ENCODE results near the gene ST3GAL2. TPM values are rescaled to one million over a fixed set of nuclear protein-coding genes. Genes with fewer than 3 reads are reported as not detected.
A peak's percentile ranks its signal among the peaks of the same experiment; 100 is the strongest.
"Not testable (repeated sequence)": the region's sequence is repeated elsewhere in the genome, so short reads cannot be mapped to it uniquely, and the experiment has no call there.

The ST3GAL2 gene
- total RNA-seq, 2 donors from 2014 or later = 63.0 to 66.0 TPM

DNA sequence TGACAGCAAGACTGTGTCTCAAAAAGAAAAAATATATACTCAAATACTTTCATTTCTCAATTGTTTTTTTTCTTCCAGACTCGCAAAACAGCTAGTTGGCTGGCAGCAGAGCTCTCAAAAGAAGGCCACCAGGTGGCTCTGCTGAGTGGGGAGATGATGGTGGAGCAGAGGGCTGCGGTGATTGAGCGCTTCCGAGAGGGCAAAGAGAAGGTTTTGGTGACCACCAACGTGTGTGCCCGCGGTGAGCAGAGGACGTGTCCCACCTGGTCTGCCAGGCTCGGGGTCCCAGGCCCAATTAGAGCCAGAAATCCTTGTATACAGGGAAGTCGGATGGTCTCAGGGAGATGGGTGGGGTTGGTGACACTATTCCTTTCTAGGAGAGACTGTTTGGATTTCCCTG is 68.8 kb downstream of the ST3GAL2 start:
- H3K9me3 Mint-ChIP-seq; H3K27ac Mint-ChIP-seq; DNase-seq (ENCODE audit: low spot score); H3K27me3 Mint-ChIP-seq; H3K4me3 Mint-ChIP-seq: not testable (repeated sequence)
- H3K36me3 Mint-ChIP-seq = peaks cover 14% of the 10 kb centered on the region
- H3K4me1 Mint-ChIP-seq (ENCODE audit: low read depth in 2 of 2) = peaks cover 0 to 10% of the 10 kb centered on the region in 2 donors
- ATAC-seq = peak in 1 of 2 donors; percentile 53

DNA sequence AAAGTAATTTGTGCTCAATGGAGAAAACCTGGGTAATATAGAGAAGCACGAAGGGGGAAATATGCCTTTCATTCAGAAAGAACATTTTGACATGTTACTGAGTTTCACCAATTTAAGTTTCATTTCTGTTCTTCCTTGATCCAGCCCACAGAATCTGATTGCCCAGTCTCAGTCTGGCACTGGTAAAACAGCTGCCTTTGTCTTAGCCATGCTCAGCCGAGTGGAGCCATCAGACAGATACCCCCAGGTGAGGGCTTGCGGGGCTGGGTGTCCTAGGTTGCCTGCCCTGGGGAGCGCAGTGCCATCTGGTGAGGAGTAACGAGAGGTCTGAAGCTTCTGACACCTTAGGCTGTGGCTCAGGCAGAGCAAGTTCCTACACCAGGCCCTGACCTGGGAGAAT is 74.5 kb downstream of the ST3GAL2 start:
- Mint-ChIP-seq H3K27me3 (no peaks in the 10 kb centered on the region), H3K9me3 (no peaks in the 10 kb centered on the region), H3K27ac (no peak overlapping the region), H3K36me3 (no peaks in the 10 kb centered on the region), H3K4me3 (no peak overlapping the region), H3K4me1 (ENCODE audit: low read depth in 2 of 2) (no peaks in the 10 kb centered on the region)
- no peak for ATAC-seq
- no peak for DNase-seq (ENCODE audit: low spot score)

DNA sequence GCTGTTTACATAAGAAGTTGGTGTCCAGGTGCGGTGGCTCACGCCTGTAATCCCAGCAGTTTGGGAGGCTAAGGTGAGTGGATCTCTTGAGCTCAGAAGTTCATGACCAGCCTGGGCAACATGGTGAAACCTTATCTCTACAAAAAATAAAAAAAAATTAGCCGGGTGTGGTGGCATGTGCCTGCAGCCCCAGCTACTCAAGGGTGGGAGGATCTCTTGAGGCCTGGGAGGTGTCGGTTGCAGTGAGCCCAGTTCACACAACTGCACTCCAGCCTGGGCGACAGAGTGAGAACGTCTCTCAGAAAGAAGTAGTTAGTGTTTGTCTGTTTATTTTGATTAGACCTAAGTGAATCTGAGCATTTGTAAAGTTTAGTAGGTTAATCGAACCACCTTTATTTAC is 79.3 kb downstream of the ST3GAL2 start:
- no peak for ATAC-seq
- H3K27ac Mint-ChIP-seq = peak overlapping the region in 1 of 2 donors; percentile 29
- no peaks in the 10 kb centered on the region for H3K27me3 Mint-ChIP-seq
- H3K4me1 Mint-ChIP-seq (ENCODE audit: low read depth in 2 of 2) = no peaks in the 10 kb centered on the region
- H3K9me3 Mint-ChIP-seq = no peaks in the 10 kb centered on the region
- DNase-seq (ENCODE audit: low spot score) = no peak
- peaks cover 7% of the 10 kb centered on the region for H3K36me3 Mint-ChIP-seq
- H3K4me3 Mint-ChIP-seq = no peak overlapping the region

DNA sequence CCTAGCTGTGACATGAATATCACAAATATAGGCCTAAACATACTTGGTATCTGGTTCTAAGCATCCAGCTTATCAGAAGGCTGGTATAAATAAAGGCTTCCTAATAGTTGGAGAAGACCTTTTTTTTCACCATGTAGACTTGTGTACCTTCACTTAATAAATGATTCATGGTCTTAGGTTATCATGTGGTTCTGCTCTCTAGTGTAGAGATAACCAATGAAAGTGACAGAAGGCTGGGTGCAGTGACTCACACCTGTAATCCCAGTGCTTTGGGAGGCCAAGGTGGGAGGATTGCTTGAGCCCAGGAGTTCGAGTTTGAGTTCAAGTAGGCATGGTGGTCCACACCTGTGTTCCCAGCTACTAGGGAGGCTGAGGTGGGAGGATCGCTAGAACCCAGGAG is 89.1 kb downstream of the ST3GAL2 start:
- DNase-seq (ENCODE audit: low spot score) (no peak), ATAC-seq (no peak)
- Mint-ChIP-seq H3K4me1 (ENCODE audit: low read depth in 2 of 2) (peaks cover 13 to 20% of the 10 kb centered on the region in 2 donors), H3K4me3 (no peak overlapping the region), H3K27me3 (no peaks in the 10 kb centered on the region), H3K27ac (peak overlapping the region; percentile 36 to 57), H3K36me3 (peaks cover 22% of the 10 kb centered on the region), H3K9me3 (no peaks in the 10 kb centered on the region)

DNA sequence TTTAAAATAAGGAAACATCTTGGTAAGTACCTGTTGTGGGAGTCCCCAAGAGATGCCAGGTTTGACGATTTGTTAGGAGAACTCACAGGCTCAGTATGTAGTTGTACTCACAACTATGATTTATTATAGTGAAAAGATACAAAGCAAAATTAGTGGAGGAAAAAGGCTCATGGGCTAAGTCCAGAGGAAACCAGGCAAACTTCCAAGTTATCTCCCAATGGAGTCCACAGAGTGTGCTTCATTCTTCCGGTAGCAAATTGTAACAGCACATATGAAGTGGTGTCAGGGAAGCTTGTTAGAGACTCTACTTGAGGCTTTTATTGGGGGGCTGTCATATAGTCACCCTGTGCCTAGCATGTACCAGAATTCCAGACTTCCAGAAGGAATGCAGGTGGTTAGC is 89.9 kb downstream of the ST3GAL2 start:
- Mint-ChIP-seq H3K4me3 (no peak overlapping the region), H3K4me1 (ENCODE audit: low read depth in 2 of 2) (peaks cover 13 to 20% of the 10 kb centered on the region in 2 donors), H3K27ac (no peak overlapping the region), H3K9me3 (no peaks in the 10 kb centered on the region), H3K36me3 (peaks cover 22% of the 10 kb centered on the region), H3K27me3 (no peaks in the 10 kb centered on the region)
- DNase-seq (ENCODE audit: low spot score) (no peak), ATAC-seq (no peak)

DNA sequence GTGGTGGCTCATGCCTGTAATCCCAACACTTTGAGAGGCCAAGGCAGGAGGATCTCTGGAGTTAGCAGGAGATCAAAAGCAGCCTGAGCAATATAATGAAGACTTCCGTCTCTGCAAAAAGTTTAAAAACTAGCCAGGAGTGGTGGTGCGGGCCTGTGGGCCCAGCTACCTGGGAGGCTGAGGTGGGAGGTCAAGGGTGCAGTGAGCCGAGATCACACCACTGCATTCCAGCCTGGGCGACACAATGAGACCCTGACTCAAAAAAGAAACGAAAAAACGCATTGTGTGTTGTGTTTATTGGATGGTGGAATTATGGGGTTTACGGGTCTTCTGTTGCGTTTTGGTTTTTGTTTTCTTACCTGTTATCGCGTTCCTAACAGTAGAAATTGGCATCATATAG is 93.1 kb downstream of the ST3GAL2 start:
- DNase-seq (ENCODE audit: low spot score) (no peak), ATAC-seq (no peak)
- H3K4me1 Mint-ChIP-seq (ENCODE audit: low read depth in 2 of 2) = peaks cover 13 to 20% of the 10 kb centered on the region in 2 donors
- peak overlapping the region; percentile 95 to 97 for H3K27ac Mint-ChIP-seq
- H3K36me3 Mint-ChIP-seq = peaks cover 16% of the 10 kb centered on the region
- H3K9me3 Mint-ChIP-seq = no peaks in the 10 kb centered on the region
- H3K27me3 Mint-ChIP-seq = no peaks in the 10 kb centered on the region
- peak overlapping the region; percentile 99 for H3K4me3 Mint-ChIP-seq

DNA sequence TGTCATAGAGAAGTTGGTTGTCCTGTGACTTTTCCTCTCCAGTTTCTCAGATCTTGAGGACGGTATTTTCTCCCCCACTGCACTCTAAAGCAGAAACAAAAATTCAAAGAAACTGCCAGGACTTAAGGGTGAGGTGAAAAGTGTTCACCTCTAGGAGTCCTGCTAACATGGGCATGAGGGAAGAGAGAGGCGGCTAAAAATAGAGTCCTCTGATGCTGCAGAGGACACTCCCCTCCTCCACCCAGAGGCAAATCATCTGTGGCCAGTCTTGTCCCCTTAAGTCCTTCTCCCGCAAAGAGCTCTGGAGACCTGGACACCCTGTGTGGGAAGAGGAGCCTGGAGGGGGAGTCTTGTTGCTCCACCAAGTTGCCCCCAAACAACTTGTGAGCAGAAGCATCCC is 96.9 kb downstream of the ST3GAL2 start:
- Mint-ChIP-seq H3K9me3 (no peaks in the 10 kb centered on the region), H3K4me3 (no peak overlapping the region), H3K27ac (peak overlapping the region in 1 of 2 donors; percentile 72), H3K4me1 (ENCODE audit: low read depth in 2 of 2) (peaks cover 3 to 8% of the 10 kb centered on the region in 2 donors), H3K36me3 (peaks cover under 1% of the 10 kb centered on the region), H3K27me3 (no peaks in the 10 kb centered on the region)
- ATAC-seq (no peak), DNase-seq (ENCODE audit: low spot score) (no peak)

DNA sequence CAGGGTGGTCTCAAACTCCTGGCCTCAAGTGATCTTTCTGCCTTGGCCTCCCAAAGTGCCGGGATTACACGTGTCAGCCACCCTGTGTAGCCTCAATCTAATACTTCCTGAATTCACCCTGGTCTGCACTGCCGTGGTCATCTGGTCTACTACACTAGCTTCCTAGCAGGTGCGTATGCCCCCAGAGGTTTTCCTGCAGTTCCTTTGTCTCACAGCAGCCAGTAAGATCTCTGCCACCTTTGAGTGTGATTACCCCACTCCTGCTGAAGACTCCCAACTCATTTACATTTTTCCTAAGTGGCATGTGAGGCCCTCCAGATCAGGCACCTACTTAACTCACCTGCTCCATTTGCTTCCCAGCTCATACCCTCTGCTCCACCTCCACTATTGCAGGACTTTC is 97.3 kb downstream of the ST3GAL2 start:
- Mint-ChIP-seq H3K4me3 (no peak overlapping the region), H3K27ac (peak overlapping the region in 1 of 2 donors; percentile 72), H3K4me1 (ENCODE audit: low read depth in 2 of 2) (peaks cover 3 to 7% of the 10 kb centered on the region in 2 donors), H3K27me3 (no peaks in the 10 kb centered on the region), H3K9me3 (no peaks in the 10 kb centered on the region), H3K36me3 (no peaks in the 10 kb centered on the region)
- no peak for ATAC-seq
- no peak for DNase-seq (ENCODE audit: low spot score)

DNA sequence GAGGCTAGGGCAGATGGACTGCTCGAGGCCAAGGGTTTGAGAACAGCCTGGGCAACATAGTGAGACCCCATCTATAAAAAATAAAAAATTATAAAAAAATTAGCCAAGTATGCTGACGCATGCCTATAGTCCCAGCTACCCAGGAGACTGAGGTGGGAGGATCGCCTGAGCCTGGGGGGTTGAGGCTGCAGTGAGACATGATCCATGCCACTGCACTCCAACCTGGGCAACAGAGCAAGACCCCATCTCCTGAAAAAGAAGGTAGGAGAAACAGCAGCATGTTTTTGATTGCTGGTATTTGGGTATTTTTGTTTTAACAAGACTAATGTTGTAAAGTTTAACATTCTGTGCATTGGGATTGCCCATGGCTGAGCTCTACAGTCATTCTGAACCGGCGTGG is 101.1 kb downstream of the ST3GAL2 start:
- no peak for DNase-seq (ENCODE audit: low spot score)
- Mint-ChIP-seq H3K36me3 (no peaks in the 10 kb centered on the region), H3K4me3 (no peak overlapping the region), H3K27ac (no peak overlapping the region), H3K27me3 (no peaks in the 10 kb centered on the region), H3K4me1 (ENCODE audit: low read depth in 2 of 2) (no peaks in the 10 kb centered on the region), H3K9me3 (no peaks in the 10 kb centered on the region)
- ATAC-seq = no peak

DNA sequence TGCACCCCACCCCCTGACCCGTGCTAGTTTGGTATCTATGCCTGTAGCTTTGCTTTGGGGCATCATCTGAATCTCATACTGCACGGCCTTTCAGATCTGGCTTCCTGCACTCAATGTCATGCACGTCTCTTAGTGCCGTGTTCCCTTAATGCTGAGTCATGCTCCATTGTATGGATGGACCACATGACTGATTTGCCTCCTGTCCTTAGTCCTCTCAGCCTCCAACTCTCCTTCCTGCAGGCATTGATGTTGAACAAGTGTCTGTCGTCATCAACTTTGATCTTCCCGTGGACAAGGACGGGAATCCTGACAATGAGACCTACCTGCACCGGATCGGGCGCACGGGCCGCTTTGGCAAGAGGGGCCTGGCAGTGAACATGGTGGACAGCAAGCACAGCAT is 106.2 kb downstream of the ST3GAL2 start:
- peak overlapping the region in 1 of 2 donors; percentile 25 for H3K27ac Mint-ChIP-seq
- DNase-seq (ENCODE audit: low spot score); ATAC-seq; H3K36me3 Mint-ChIP-seq; H3K9me3 Mint-ChIP-seq; H3K27me3 Mint-ChIP-seq; H3K4me1 Mint-ChIP-seq (ENCODE audit: low read depth in 2 of 2); H3K4me3 Mint-ChIP-seq: not testable (repeated sequence)

DNA sequence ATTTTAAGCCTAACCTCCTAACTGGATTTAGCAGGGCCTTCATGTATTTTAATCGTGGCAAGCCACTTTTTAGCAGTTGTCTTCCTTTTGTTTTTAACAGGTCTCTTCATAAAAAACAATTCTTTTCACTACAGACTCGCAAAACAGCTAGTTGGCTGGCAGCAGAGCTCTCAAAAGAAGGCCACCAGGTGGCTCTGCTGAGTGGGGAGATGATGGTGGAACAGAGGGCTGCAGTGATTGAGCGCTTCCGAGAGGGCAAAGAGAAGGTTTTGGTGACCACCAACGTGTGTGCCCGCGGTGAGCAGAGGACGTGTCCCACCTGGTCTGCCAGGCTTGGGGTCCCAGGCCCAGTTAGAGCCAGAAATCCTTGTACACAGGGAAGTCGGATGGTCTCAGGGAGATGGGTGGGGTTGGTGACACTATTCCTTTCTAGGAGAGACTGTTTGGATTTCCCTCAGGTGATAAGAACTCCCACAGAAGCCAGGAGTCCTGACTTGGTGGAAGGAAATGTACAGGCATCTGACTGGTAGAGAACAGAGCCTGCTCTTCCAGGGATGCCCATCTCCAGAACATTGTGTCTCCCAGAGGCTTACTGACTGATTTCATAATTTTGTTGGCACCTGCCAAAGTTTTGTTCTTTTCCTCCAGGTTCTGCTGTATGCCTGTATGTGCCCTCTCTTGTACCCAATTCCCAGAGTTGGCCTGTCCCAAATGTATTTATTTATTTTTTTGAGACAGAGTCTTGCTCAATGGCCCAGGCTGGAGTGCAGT is 107.1 kb downstream of the ST3GAL2 start:
- no peak for ATAC-seq
- H3K36me3 Mint-ChIP-seq = no peaks in the 10 kb centered on the region
- H3K4me1 Mint-ChIP-seq (ENCODE audit: low read depth in 2 of 2) = no peaks in the 10 kb centered on the region
- DNase-seq (ENCODE audit: low spot score) = no peak
- H3K27ac Mint-ChIP-seq = no peak overlapping the region
- no peaks in the 10 kb centered on the region for H3K27me3 Mint-ChIP-seq
- no peak overlapping the region for H3K4me3 Mint-ChIP-seq
- H3K9me3 Mint-ChIP-seq = no peaks in the 10 kb centered on the region

DNA sequence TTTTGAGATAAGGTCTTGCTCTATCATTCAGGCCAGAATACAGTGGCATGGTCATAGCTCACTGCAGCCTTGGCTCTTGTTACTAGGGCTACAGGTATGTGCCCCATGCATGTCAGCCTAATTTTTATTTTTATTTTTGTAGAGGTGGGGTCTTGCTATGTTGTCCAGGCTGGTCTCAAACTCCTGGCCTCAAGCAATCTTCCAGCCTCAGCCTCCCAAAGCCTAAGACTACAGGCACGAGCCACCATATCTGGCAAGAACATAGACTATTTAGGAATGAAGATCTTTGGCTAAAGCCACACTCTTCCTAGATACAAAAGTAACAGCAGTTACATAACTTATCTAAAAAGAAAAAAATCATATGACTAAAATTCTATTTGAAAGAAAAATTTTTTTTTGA is 107.8 kb downstream of the ST3GAL2 start:
- H3K4me1 Mint-ChIP-seq (ENCODE audit: low read depth in 2 of 2) = no peaks in the 10 kb centered on the region
- H3K4me3 Mint-ChIP-seq = no peak overlapping the region
- no peaks in the 10 kb centered on the region for H3K36me3 Mint-ChIP-seq
- no peak for DNase-seq (ENCODE audit: low spot score)
- H3K9me3 Mint-ChIP-seq = no peaks in the 10 kb centered on the region
- ATAC-seq = no peak
- H3K27ac Mint-ChIP-seq = no peak overlapping the region
- no peaks in the 10 kb centered on the region for H3K27me3 Mint-ChIP-seq
